Endothelial cell (in vitro differentiated cells): ENCODE data around the gene SLC6A11. TPM values are rescaled to one million over a fixed set of nuclear protein-coding genes. Genes with fewer than 3 reads are reported as not detected.

Experiments
- DNase-seq: peaks from one replicate; pipeline ENCODE4 v3.0.0; 2021; ENCODE audit warnings: low spot score
- H3K27ac Mint-ChIP-seq: one replicate; pipeline ENCODE4 v1.8.0; 2021; ENCODE audit warnings: mixed read lengths, inconsistent platforms; ENCODE audit not compliant: unreplicated experiment
- H3K27me3 Mint-ChIP-seq: one replicate; pipeline ENCODE4 v1.8.0; 2021; ENCODE audit warnings: mild to moderate bottlenecking, moderate library complexity, mixed read lengths, inconsistent platforms; ENCODE audit not compliant: unreplicated experiment
- H3K36me3 Mint-ChIP-seq: one replicate; pipeline ENCODE4 v1.8.0; 2021; ENCODE audit warnings: mild to moderate bottlenecking, low read depth, mixed read lengths, inconsistent platforms; ENCODE audit not compliant: unreplicated experiment
- H3K4me1 Mint-ChIP-seq: one replicate; pipeline ENCODE4 v1.8.0; 2021; ENCODE audit warnings: mild to moderate bottlenecking, mixed read lengths, inconsistent platforms; ENCODE audit not compliant: unreplicated experiment
- H3K4me3 Mint-ChIP-seq: one replicate; pipeline ENCODE4 v1.8.0; 2021; ENCODE audit warnings: mild to moderate bottlenecking, mixed read lengths, inconsistent platforms; ENCODE audit not compliant: unreplicated experiment
- H3K9me3 Mint-ChIP-seq: one replicate; pipeline ENCODE4 v1.8.0; 2021; ENCODE audit warnings: mixed read lengths, inconsistent platforms; ENCODE audit not compliant: unreplicated experiment
- CTCF ChIP-seq: fragments of 200-600 bp; sonication (generic); IDR thresholded peaks from one replicate; pipeline ENCODE4 v1.5.0; 2021; ENCODE audit warnings: antibody characterized with exemption; ENCODE audit not compliant: unreplicated experiment
- total RNA-seq: library from RNA; stranded (reverse); fragmentation: NEBNext Ultra II Directional; extraction: Animal tissue kit (Norgen Biotek cat#: 25700); gene quantifications from one replicate; pipeline ENCODE4 v1.2.1, GENCODE V29; 2021; ENCODE audit not compliant: unreplicated experiment

Gene SLC6A11
- total RNA-seq, 1 donor from 2014 or later: 0.15 TPM

GRCh38 chr3:10926256-10926810 is 110.3 kb downstream of the SLC6A11 start:
- Mint-ChIP-seq H3K27ac (no peak overlapping the region), H3K4me1 (no peaks in the 10 kb centered on the region), H3K36me3 (no peaks in the 10 kb centered on the region), H3K27me3 (peaks cover 5% of the 10 kb centered on the region), H3K9me3 (no peaks in the 10 kb centered on the region), H3K4me3 (no peak overlapping the region)
- TF ChIP-seq CTCF: no peak
- no peak for DNase-seq

GRCh38 chr3:10926811-10927521 is 110.9 kb downstream of the SLC6A11 start:
- no peak for TF ChIP-seq CTCF
- no peak for DNase-seq
- H3K4me1 Mint-ChIP-seq: no peaks in the 10 kb centered on the region
- H3K36me3 Mint-ChIP-seq: no peaks in the 10 kb centered on the region
- peaks cover 5% of the 10 kb centered on the region for H3K27me3 Mint-ChIP-seq
- H3K4me3 Mint-ChIP-seq: no peak overlapping the region
- no peaks in the 10 kb centered on the region for H3K9me3 Mint-ChIP-seq
- H3K27ac Mint-ChIP-seq: no peak overlapping the region

- Mint-ChIP-seq H3K4me3 (no peak overlapping the region), H3K27ac (no peak overlapping the region), H3K9me3 (no peaks in the 10 kb centered on the region), H3K27me3 (peaks cover 5% of the 10 kb centered on the region), H3K36me3 (no peaks in the 10 kb centered on the region), H3K4me1 (no peaks in the 10 kb centered on the region)
- TF ChIP-seq CTCF: no peak
- no peak for DNase-seq
Observed at GRCh38 chr3:10927551-10927950, 111.5 kb downstream of the SLC6A11 start.

- no peaks in the 10 kb centered on the region for H3K4me1 Mint-ChIP-seq
- no peak for DNase-seq
- TF ChIP-seq CTCF: no peak
- no peaks in the 10 kb centered on the region for H3K9me3 Mint-ChIP-seq
- peaks cover 5% of the 10 kb centered on the region for H3K27me3 Mint-ChIP-seq
- no peak overlapping the region for H3K4me3 Mint-ChIP-seq
- H3K36me3 Mint-ChIP-seq: no peaks in the 10 kb centered on the region
- H3K27ac Mint-ChIP-seq: no peak overlapping the region
Observed at GRCh38 chr3:10928407-10928960, 112.5 kb downstream of the SLC6A11 start.

- Mint-ChIP-seq H3K4me3 (no peak overlapping the region), H3K9me3 (no peaks in the 10 kb centered on the region)
Observed at GRCh38 chr3:10928961-10929471, 113.0 kb downstream of the SLC6A11 start.

More at GRCh38 chr3:10928961-10929471, 113.0 kb downstream of the SLC6A11 start:
- DNase-seq: no peak
- no peak for TF ChIP-seq CTCF
- Mint-ChIP-seq H3K27ac (no peak overlapping the region), H3K36me3 (no peaks in the 10 kb centered on the region), H3K27me3 (peaks cover 5% of the 10 kb centered on the region), H3K4me1 (no peaks in the 10 kb centered on the region)
